Psoas muscle (tissue), 8 donors: ENCODE data around the gene TOP1. TPM values are rescaled to one million over a fixed set of nuclear protein-coding genes. Genes with fewer than 3 reads are reported as not detected.
"Not testable (repeated sequence)": the region's sequence is repeated elsewhere in the genome, so short reads cannot be mapped to it uniquely, and the experiment has no call there.

Experiments used
- ATAC-seq, 4 donors: fragments of 200-7000 bp; cut with Tn5 transposase; one replicate each; pipeline ENCODE4 v1.9.1; 2020; ENCODE audit warnings: moderate library complexity in 3 of 4, mild to moderate bottlenecking in 2 of 4
- DNase-seq, 2 donors: peaks; one replicate each; pipeline ENCODE4 v3.0.0-alpha.2; 2020
- H3K27ac ChIP-seq: fragments of 200-600 bp; one replicate; pipeline ENCODE4 v1.8.0; 2022
- H3K27me3 ChIP-seq, 3 donors: fragments of 200-600 bp in 1 of 3; one replicate each; pipeline versions ENCODE4 v1.6.1 to v1.8.0; 2013 to 2022; ENCODE audit warnings: low read length in 2 of 3, mild to moderate bottlenecking in 2 of 3, moderate library complexity in 1 of 3; ENCODE audit not compliant: insufficient read depth in 3 of 3
- H3K36me3 ChIP-seq, 2 donors: fragments of 200-600 bp in 1 of 2; one replicate each; pipeline versions ENCODE4 v1.6.1 to v1.8.0; 2013 to 2022; ENCODE audit warnings: low read depth in 1 of 2, mild to moderate bottlenecking in 1 of 2, moderate library complexity in 1 of 2; ENCODE audit not compliant: insufficient read depth in 1 of 2
- H3K4me1 ChIP-seq: fragments of 200-600 bp; one replicate; pipeline ENCODE4 v1.8.0; 2022
- H3K4me3 ChIP-seq: fragments of 200-600 bp; one replicate; pipeline ENCODE4 v1.8.0; 2022; ENCODE audit warnings: mild to moderate bottlenecking
- H3K9me3 ChIP-seq: fragments of 200-600 bp; one replicate; pipeline ENCODE4 v1.8.0; 2022
- WGBS, 3 donors: extraction: QIAGEN DNeasy Blood & Tissue Kit; methylation state at CpG; one replicate each; pipeline versions ENCODE4 v1.1.6 to v1.1.7; 2013; 5-methylcytosine and 5-hydroxymethylcytosine counted together
- intact Hi-C, 2 donors: fragments of 100-400 bp; cut with DNase I; formaldehyde crosslinking; loops; one replicate each; pipeline versions ENCODE4 v1.11.0 to v1.14.2; 2022
- polyA plus RNA-seq, 3 donors: library from polyadenylated mRNA; stranded (reverse); fragments of 200-250 nt; gene quantifications; one replicate each; pipeline ENCODE4 v1.2.3, GENCODE V29; 2013
- total RNA-seq, 4 donors: library from RNA; stranded (reverse); fragmentation: NEBNext Ultra II Directional in 2 of 4; extraction: Animal tissue kit (Norgen Biotek cat#: 25700) in 2 of 4; gene quantifications; one replicate each; pipeline versions ENCODE4 v1.2.1 to v1.2.4, GENCODE V29; 2021 to 2023
- TF ChIP-seq, protein P1 (sequence below): fragments of 200-600 bp; IDR thresholded peaks from one replicate; pipeline ENCODE4 v1.8.0; 2022; ENCODE audit warnings: antibody characterized with exemption
- donor health status: healthy with polysubstance abuse.
- donor health status: DM: no; HTN: no; CAD: no; lungs with moderate emphysema.
- donor health status: Bipolar disorder and iron deficiency.
- donor health status: healthy.
- donor health status: DM: yes; HTN: yes; CAD: no.
- donor health status: DM: no; HTN: no; CAD: no.
- donor health status: DM: no; HTN: no; CAD: no.
- donor health status: DM: yes; HTN: yes; CAD: no.

TOP1 gene
- total and polyA plus RNA-seq, 7 donors = 10.6 to 30.7 (median 22.2) TPM

DNA sequence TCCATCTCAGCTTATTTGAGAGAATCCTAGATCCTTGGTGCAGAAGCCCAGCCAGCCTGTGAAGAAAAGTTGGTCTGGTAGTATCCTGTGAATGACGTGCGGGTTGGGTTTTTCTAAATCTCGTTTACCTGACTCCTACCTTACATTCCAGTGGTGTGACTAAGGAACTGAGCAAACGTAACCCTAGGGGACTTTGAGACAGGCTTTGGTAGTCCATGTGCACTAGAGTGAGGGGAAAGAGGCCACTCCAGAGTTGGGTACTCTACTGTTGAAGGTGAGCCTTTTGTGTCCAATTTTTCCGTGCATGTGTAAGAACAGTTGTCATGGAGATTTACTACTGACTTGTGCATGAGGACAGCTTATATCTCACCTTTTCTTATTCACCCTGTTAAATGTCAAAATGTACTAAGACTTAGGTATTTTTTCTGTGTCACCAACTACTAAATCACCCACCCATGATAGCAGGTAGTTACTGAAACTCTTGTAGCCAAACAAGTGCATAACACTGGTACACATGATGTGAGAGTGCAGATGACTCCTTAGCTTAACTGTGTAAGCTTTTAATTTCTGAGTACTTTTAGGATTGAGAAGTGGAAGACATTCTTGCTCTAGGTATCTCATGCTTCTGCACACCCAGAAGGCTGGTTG is 82.4 kb downstream of the TOP1 start:
- Histone ChIP-seq H3K4me3 (no peak overlapping the region), H3K36me3 (peaks cover 15 to 78% of the 10 kb centered on the region in 2 donors), H3K4me1 (no peaks in the 10 kb centered on the region), H3K27me3 (no peaks in the 10 kb centered on the region), H3K27ac (no peak overlapping the region), H3K9me3 (no peaks in the 10 kb centered on the region)
- intact Hi-C loops = no loop called here
- TF ChIP-seq, protein P1, sequence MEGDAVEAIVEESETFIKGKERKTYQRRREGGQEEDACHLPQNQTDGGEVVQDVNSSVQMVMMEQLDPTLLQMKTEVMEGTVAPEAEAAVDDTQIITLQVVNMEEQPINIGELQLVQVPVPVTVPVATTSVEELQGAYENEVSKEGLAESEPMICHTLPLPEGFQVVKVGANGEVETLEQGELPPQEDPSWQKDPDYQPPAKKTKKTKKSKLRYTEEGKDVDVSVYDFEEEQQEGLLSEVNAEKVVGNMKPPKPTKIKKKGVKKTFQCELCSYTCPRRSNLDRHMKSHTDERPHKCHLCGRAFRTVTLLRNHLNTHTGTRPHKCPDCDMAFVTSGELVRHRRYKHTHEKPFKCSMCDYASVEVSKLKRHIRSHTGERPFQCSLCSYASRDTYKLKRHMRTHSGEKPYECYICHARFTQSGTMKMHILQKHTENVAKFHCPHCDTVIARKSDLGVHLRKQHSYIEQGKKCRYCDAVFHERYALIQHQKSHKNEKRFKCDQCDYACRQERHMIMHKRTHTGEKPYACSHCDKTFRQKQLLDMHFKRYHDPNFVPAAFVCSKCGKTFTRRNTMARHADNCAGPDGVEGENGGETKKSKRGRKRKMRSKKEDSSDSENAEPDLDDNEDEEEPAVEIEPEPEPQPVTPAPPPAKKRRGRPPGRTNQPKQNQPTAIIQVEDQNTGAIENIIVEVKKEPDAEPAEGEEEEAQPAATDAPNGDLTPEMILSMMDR = no peak
- no peak for DNase-seq
- WGBS, 3 donors = 95 to 97% (median 95%) methylated on average over 5 of the region's 5 CpGs
- ATAC-seq = no peak

DNA sequence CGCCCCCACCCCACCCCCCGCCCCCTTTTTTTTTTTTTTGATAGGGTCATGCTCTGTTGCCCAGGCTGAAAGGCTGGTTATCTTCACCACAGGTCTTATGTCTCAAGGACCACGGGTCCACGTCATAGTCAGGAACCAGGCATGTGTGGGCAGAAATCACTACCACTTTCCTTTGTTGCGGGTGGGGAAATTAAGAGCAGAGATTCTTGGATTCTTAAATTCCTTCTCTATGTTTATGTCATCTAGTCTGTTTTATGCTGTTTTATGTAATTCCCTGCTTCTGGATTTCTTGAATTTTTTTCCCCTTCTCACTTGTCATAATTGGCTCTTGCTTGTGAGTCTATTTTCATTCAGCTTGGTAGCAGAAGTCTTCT is 82.9 kb downstream of the TOP1 start:
- H3K36me3 ChIP-seq = peaks cover 15 to 83% of the 10 kb centered on the region in 2 donors

DNA sequence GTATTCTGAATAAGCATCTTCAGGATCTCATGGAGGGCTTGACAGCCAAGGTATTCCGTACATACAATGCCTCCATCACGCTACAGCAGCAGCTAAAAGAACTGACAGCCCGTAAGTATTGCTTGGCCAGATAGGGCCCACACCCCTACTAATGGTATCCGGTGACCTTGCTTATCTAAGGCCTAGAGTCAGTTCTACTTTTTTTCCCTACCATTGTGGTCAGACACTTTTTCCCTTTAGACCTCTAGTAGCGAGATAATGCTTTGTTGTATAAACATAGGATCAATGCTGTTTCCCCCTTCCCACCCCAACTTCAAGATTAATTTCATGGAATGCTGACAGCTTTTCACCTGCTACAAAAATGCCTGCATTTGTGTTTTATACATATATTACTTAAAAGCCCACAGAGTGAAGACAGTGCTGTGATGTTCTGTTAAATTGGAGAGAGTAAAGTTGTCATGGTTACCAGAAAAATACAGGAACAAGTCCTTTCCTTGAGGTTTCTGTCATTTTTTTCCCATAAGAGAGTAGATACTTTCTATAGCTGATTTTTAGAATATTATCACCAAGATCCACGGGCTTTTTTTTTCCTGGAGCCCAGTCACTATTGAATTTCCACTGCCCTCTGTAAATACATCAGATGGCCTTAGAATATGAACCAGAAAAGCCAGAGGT is 87.8 kb downstream of the TOP1 start:
- ATAC-seq = no peak
- Histone ChIP-seq H3K36me3 (peaks cover 24 to 91% of the 10 kb centered on the region in 2 donors), H3K27me3 (no peaks in the 10 kb centered on the region), H3K27ac (no peak overlapping the region), H3K4me3 (no peak overlapping the region), H3K4me1 (no peaks in the 10 kb centered on the region), H3K9me3 (no peaks in the 10 kb centered on the region)
- no peak for DNase-seq
- 92 to 96% (median 93%) methylated on average over 6 of the region's 6 CpGs for WGBS, 3 donors
- intact Hi-C loops = no loop called here
- TF ChIP-seq, protein P1 = no peak

More for the DNA sequence above, 82.9 kb downstream of the TOP1 start:
- intact Hi-C loops = no loop called here
- no peaks in the 10 kb centered on the region for H3K27me3 ChIP-seq
- 90 to 93% (median 92%) methylated on average over 5 of the region's 5 CpGs for WGBS, 3 donors
- no peak overlapping the region for H3K4me3 ChIP-seq
- H3K27ac ChIP-seq = no peak overlapping the region
- ATAC-seq (no peak), DNase-seq (no peak)
- H3K4me1 ChIP-seq = no peaks in the 10 kb centered on the region
- H3K9me3 ChIP-seq = no peaks in the 10 kb centered on the region
- TF ChIP-seq, protein P1 = no peak

DNA sequence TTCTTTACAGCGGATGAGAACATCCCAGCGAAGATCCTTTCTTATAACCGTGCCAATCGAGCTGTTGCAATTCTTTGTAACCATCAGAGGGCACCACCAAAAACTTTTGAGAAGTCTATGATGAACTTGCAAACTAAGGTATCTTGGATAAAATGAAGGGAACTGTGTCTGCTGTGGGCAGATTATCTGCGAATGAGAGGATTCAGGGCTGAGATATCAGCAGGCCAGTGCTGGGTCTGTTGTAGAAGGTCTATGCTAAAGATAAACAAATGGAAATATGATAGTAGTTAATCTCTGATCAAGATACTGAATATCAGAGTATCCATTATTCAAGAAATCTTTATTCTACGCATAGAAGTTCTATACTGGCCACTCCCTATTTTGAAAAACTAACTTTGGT is 89.5 kb downstream of the TOP1 start:
- H3K4me1 ChIP-seq, H3K4me3 ChIP-seq, H3K27ac ChIP-seq, DNase-seq, intact Hi-C loops, H3K27me3 ChIP-seq, H3K9me3 ChIP-seq: not testable (repeated sequence)
- 81 to 86% (median 81%) methylated on average over 6 of the region's 6 CpGs for WGBS, 3 donors
- H3K36me3 ChIP-seq = peaks cover 33 to 100% of the 10 kb centered on the region in 2 donors
- peak in 1 of 4 donors; percentile 15 for ATAC-seq

DNA sequence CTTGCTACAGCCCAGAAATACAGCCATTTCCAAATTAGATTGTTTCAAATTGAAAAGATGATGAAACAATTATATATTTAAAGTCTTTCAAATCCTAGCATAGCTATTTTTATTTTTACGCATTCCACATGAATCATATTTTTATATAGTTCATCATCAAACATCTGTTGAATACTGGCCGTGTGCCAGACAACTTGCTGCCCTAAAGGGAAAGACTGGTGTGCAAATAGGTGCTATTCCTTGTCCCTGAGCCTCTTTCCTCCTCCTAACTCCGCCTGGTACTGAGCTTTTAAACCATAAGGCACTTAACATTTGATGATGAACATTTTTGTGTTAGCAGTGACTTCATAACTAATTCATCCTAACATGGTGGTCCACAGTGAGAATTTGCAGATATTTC is 90.0 kb downstream of the TOP1 start:
- WGBS, 3 donors = 55 to 64% (median 57%) methylated on average over 3 of the region's 3 CpGs
- intact Hi-C loops = no loop called here

More for the DNA sequence above, 90.0 kb downstream of the TOP1 start:
- TF ChIP-seq, protein P1 = no peak
- no peak overlapping the region for H3K27ac ChIP-seq
- H3K27me3 ChIP-seq = no peaks in the 10 kb centered on the region
- H3K4me1 ChIP-seq = no peaks in the 10 kb centered on the region
- H3K4me3 ChIP-seq = no peak overlapping the region
- H3K36me3 ChIP-seq = peaks cover 31 to 100% of the 10 kb centered on the region in 2 donors
- no peaks in the 10 kb centered on the region for H3K9me3 ChIP-seq
- no peak for DNase-seq
- no peak for ATAC-seq
